Neuronal stem cell (in vitro differentiated cells): ENCODE data around the gene ALKBH3.

Experiments
- DNase-seq: peaks from one replicate; pipeline ENCODE4 v3.0.0-alpha.2; 2013; ENCODE audit warnings: low spot score
- H2AFZ ChIP-seq: one replicate; pipeline ENCODE4 v1.6.1; 2013; ENCODE audit warnings: mild to moderate bottlenecking, low read length, inconsistent platforms
- H2AK5ac ChIP-seq: 2 replicates; pipeline ENCODE4 v1.6.1; 2013; ENCODE audit warnings: low read depth, mild to moderate bottlenecking, inconsistent platforms, low read length, moderate library complexity, mixed read lengths
- H2BK120ac ChIP-seq: 2 replicates; pipeline ENCODE4 v1.6.1; 2013; ENCODE audit warnings: low read depth, mild to moderate bottlenecking, inconsistent platforms, low read length, moderate library complexity, mixed read lengths
- H2BK12ac ChIP-seq: one replicate; pipeline ENCODE4 v1.6.1; 2013; ENCODE audit warnings: low read length, inconsistent platforms
- H2BK15ac ChIP-seq: 2 replicates; pipeline ENCODE4 v1.6.1; 2013; ENCODE audit warnings: mild to moderate bottlenecking, low read length, inconsistent platforms, mixed read lengths
- H2BK5ac ChIP-seq: one replicate; pipeline ENCODE4 v1.6.1; 2013; ENCODE audit warnings: inconsistent platforms, mild to moderate bottlenecking, low read length, moderate library complexity
- H3K14ac ChIP-seq: one replicate; pipeline ENCODE4 v1.6.1; 2013; ENCODE audit warnings: low read length, inconsistent platforms
- H3K18ac ChIP-seq: 2 replicates; pipeline ENCODE4 v1.6.1; 2013; ENCODE audit warnings: low read length, inconsistent platforms
- H3K23ac ChIP-seq: 2 replicates; pipeline ENCODE4 v1.6.1; 2013; ENCODE audit warnings: low read depth, mild to moderate bottlenecking, mixed read lengths, low read length, inconsistent platforms; ENCODE audit not compliant: poor library complexity
- H3K27ac ChIP-seq: replicated peaks from 3 replicates; pipeline ENCODE4 v1.5.1; 2013; ENCODE audit warnings: low read length, inconsistent platforms
- H3K27me3 ChIP-seq, 3 experiments: 2 replicates each; pipeline ENCODE4 v1.6.1; 2013; ENCODE audit warnings: low read length in 3 of 3, mild to moderate bottlenecking in 2 of 3, inconsistent platforms in 1 of 3, low read depth in 1 of 3, mixed read lengths in 1 of 3, moderate library complexity in 1 of 3; ENCODE audit not compliant: control insufficient read depth in 3 of 3, insufficient read depth in 3 of 3
- H3K36me3 ChIP-seq, 2 donors: replicated peaks in 1 of 2; 2 replicates each; pipeline ENCODE4 v1.6.1; 2013; ENCODE audit warnings: low read length in 2 of 2; ENCODE audit not compliant: control insufficient read depth in 2 of 2, insufficient read depth in 2 of 2
- H3K4ac ChIP-seq: 2 replicates; pipeline ENCODE4 v1.6.1; 2013; ENCODE audit warnings: inconsistent platforms, mild to moderate bottlenecking, low read length, moderate library complexity
- H3K4me1 ChIP-seq, 2 donors: 1 replicate in 1 of 2; 2 replicates in 1 of 2; pipeline ENCODE4 v1.6.1; 2013; ENCODE audit warnings: low read length in 2 of 2, low read depth in 1 of 2; ENCODE audit not compliant: control insufficient read depth in 2 of 2, insufficient read depth in 1 of 2
- H3K4me2 ChIP-seq: one replicate; pipeline ENCODE4 v1.6.1; 2013; ENCODE audit warnings: mild to moderate bottlenecking, low read length, inconsistent platforms; ENCODE audit not compliant: insufficient read depth, poor library complexity, severe bottlenecking
- H3K4me3 ChIP-seq, 2 donors: 2 replicates each; pipeline ENCODE4 v1.5.1; 2013; ENCODE audit warnings: low read length in 2 of 2, mild to moderate bottlenecking in 2 of 2, inconsistent platforms in 1 of 2, moderate library complexity in 1 of 2
- H3K79me1 ChIP-seq: one replicate; pipeline ENCODE4 v1.6.1; 2013; ENCODE audit warnings: low read depth, mild to moderate bottlenecking, inconsistent platforms, low read length, moderate library complexity
- H3K9ac ChIP-seq: one replicate; pipeline ENCODE4 v1.6.1; 2013; ENCODE audit warnings: mild to moderate bottlenecking, low read depth, low read length, inconsistent platforms; ENCODE audit not compliant: poor library complexity
- H3K9me3 ChIP-seq, 2 donors: replicated peaks in 1 of 2; 2 replicates each; pipeline versions ENCODE3 to v1.6.1; 2013; ENCODE audit warnings: low read length in 2 of 2, mild to moderate bottlenecking in 2 of 2, inconsistent platforms in 1 of 2, low read depth in 1 of 2, mixed read lengths in 1 of 2, moderate library complexity in 1 of 2; ENCODE audit not compliant: control insufficient read depth in 2 of 2, insufficient read depth in 1 of 2
- H4K8ac ChIP-seq: one replicate; pipeline ENCODE4 v1.6.1; 2013; ENCODE audit warnings: low read depth, mild to moderate bottlenecking, inconsistent platforms, low read length, moderate library complexity
- H4K91ac ChIP-seq: one replicate; pipeline ENCODE4 v1.6.1; 2013; ENCODE audit warnings: low read length, low read depth, mild to moderate bottlenecking, inconsistent platforms; ENCODE audit not compliant: poor library complexity
- WGBS, 2 donors: extraction: QIAGEN DNeasy Blood & Tissue Kit; methylation state at CpG; one replicate each; pipeline ENCODE4 v1.1.7; 2013; ENCODE audit warnings: missing lambda C conversion rate in 2 of 2, mixed read lengths in 1 of 2; ENCODE audit not compliant: insufficient read length in 2 of 2, insufficient replicate concordance in 1 of 2; ENCODE audit errors: extremely low coverage in 2 of 2; 5-methylcytosine and 5-hydroxymethylcytosine counted together

ALKBH3 gene

GRCh38 chr11:43943372-43943930 lies 62.8 kb downstream of the ALKBH3 start:
- H4K91ac ChIP-seq: no peak overlapping the region
- no peak for DNase-seq
- H2BK120ac ChIP-seq: no peak overlapping the region
- H3K4ac ChIP-seq: no peak overlapping the region
- no peak overlapping the region for H4K8ac ChIP-seq
- no peak overlapping the region for H3K14ac ChIP-seq
- no peaks in the 10 kb centered on the region for H3K9me3 ChIP-seq
- no peak overlapping the region for H2BK12ac ChIP-seq
- H3K18ac ChIP-seq: peak overlapping the region; percentile 73
- no peaks in the 10 kb centered on the region for H3K79me1 ChIP-seq
- no peak overlapping the region for H2BK5ac ChIP-seq
- peak overlapping the region; percentile 97 for H3K4me2 ChIP-seq
- H3K23ac ChIP-seq: peak overlapping the region; percentile 83
- H2AFZ ChIP-seq: peak overlapping the region; percentile 98
- no CpG with 5 or more reads among the region's 48 CpGs for WGBS, 2 donors
- peak overlapping the region; percentile 9 for H2BK15ac ChIP-seq
- peak overlapping the region; percentile 84 for H3K9ac ChIP-seq
- H3K27ac ChIP-seq: no peak overlapping the region
- peaks cover 18 to 75% (median 35%) of the 10 kb centered on the region in 3 experiments for H3K27me3 ChIP-seq
- no peaks in the 10 kb centered on the region for H3K36me3 ChIP-seq
- H3K4me1 ChIP-seq: peaks cover 12 to 13% of the 10 kb centered on the region in 2 donors
- peak overlapping the region; percentile 52 to 89 for H3K4me3 ChIP-seq
- H2AK5ac ChIP-seq: no peak overlapping the region

- Histone ChIP-seq H2BK5ac (no peak overlapping the region), H2BK15ac (peak overlapping the region; percentile 20), H2BK12ac (no peak overlapping the region), H2BK120ac (no peak overlapping the region), H3K9me3 (no peaks in the 10 kb centered on the region), H3K4ac (no peak overlapping the region), H2AFZ (peak overlapping the region; percentile 98), H2AK5ac (no peak overlapping the region), H3K9ac (peak overlapping the region; percentile 79), H3K27me3 (peaks cover 18 to 76% (median 35%) of the 10 kb centered on the region in 3 experiments), H3K27ac (no peak overlapping the region), H3K18ac (peak overlapping the region; percentile 33), H3K4me2 (peak overlapping the region; percentile 97), H3K36me3 (no peaks in the 10 kb centered on the region), H3K23ac (peak overlapping the region; percentile 81), H3K14ac (no peak overlapping the region), H4K91ac (no peak overlapping the region), H4K8ac (no peak overlapping the region), H3K4me1 (peaks cover 12 to 13% of the 10 kb centered on the region in 2 donors), H3K4me3 (peak overlapping the region; percentile 13 to 73), H3K79me1 (no peaks in the 10 kb centered on the region)
- no peak for DNase-seq
- no CpG with 5 or more reads among the region's 54 CpGs for WGBS, 2 donors
Observed at GRCh38 chr11:43943931-43944751, 63.5 kb downstream of the ALKBH3 start.

GRCh38 chr11:43944761-43945311 lies 64.2 kb downstream of the ALKBH3 start:
- Histone ChIP-seq H3K27me3 (peaks cover 18 to 75% (median 35%) of the 10 kb centered on the region in 3 experiments), H3K4me3 (no peak overlapping the region), H3K23ac (no peak overlapping the region), H3K4me2 (no peak overlapping the region), H3K18ac (no peak overlapping the region), H3K79me1 (no peaks in the 10 kb centered on the region), H3K9me3 (no peaks in the 10 kb centered on the region), H4K8ac (no peak overlapping the region), H3K36me3 (no peaks in the 10 kb centered on the region), H3K4ac (no peak overlapping the region), H3K4me1 (peaks cover 12 to 13% of the 10 kb centered on the region in 2 donors), H3K27ac (no peak overlapping the region), H4K91ac (no peak overlapping the region), H2BK120ac (no peak overlapping the region), H2AK5ac (no peak overlapping the region), H3K9ac (no peak overlapping the region), H2BK12ac (no peak overlapping the region), H2AFZ (no peak overlapping the region), H2BK15ac (no peak overlapping the region), H2BK5ac (no peak overlapping the region), H3K14ac (no peak overlapping the region)
- no peak for DNase-seq
- no CpG with 5 or more reads among the region's 16 CpGs for WGBS, 2 donors

- Histone ChIP-seq H2BK15ac (no peak overlapping the region), H3K4me3 (no peak overlapping the region), H3K36me3 (no peaks in the 10 kb centered on the region), H3K9ac (no peak overlapping the region), H3K14ac (no peak overlapping the region), H2BK5ac (no peak overlapping the region), H4K8ac (no peak overlapping the region), H3K18ac (peak overlapping the region; percentile 23), H3K4me2 (no peak overlapping the region), H3K23ac (no peak overlapping the region), H3K27ac (no peak overlapping the region), H3K27me3 (peaks cover 18 to 68% (median 30%) of the 10 kb centered on the region in 3 experiments), H2BK120ac (no peak overlapping the region), H3K79me1 (no peaks in the 10 kb centered on the region), H3K9me3 (peaks cover 0 to 3% of the 10 kb centered on the region in 2 donors), H4K91ac (no peak overlapping the region), H3K4ac (no peak overlapping the region), H2AK5ac (no peak overlapping the region), H2BK12ac (no peak overlapping the region), H3K4me1 (peaks cover 12 to 13% of the 10 kb centered on the region in 2 donors), H2AFZ (no peak overlapping the region)
- DNase-seq: no peak
- WGBS, 2 donors: no CpG with 5 or more reads among the region's 9 CpGs
Observed at GRCh38 chr11:43947003-43947500, 66.4 kb downstream of the ALKBH3 start.
